H9 (cell line): ENCODE measurements around the gene HM13. TPM values are rescaled to one million over a fixed set of nuclear protein-coding genes. Genes with fewer than 3 reads are reported as not detected.
A peak's percentile ranks its signal among the peaks of the same experiment; 100 is the strongest.

Experiments
- DNase-seq: peaks from one replicate; pipeline ENCODE4 v3.0.0-alpha.2; 2017
- H2AFZ ChIP-seq: one replicate; pipeline ENCODE4 v1.6.1; 2013; ENCODE audit warnings: mild to moderate bottlenecking, low read length, control low read depth, moderate library complexity
- H2AK5ac ChIP-seq: 2 replicates; pipeline ENCODE4 v1.6.1; 2013; ENCODE audit warnings: low read length, control low read depth, mixed read lengths; ENCODE audit not compliant: insufficient read length
- H2BK120ac ChIP-seq: one replicate; pipeline ENCODE4 v1.6.1; 2013; ENCODE audit warnings: low read depth, mild to moderate bottlenecking, low read length, control low read depth, inconsistent platforms; ENCODE audit not compliant: poor library complexity, severe bottlenecking
- H2BK12ac ChIP-seq: 2 replicates; pipeline ENCODE4 v1.6.1; 2013; ENCODE audit warnings: low read length, control low read depth, mixed read lengths, low read depth; ENCODE audit not compliant: insufficient read length
- H2BK15ac ChIP-seq: 2 replicates; pipeline ENCODE4 v1.6.1; 2013; ENCODE audit warnings: low read depth, low read length, control low read depth
- H2BK20ac ChIP-seq: one replicate; pipeline ENCODE4 v1.6.1; 2013; ENCODE audit warnings: low read depth, mild to moderate bottlenecking, low read length, control low read depth, inconsistent platforms; ENCODE audit not compliant: poor library complexity, severe bottlenecking
- H2BK5ac ChIP-seq: 2 replicates; pipeline ENCODE4 v1.6.1; 2013; ENCODE audit warnings: low read length, control low read depth, mixed read lengths; ENCODE audit not compliant: insufficient read length
- H3K14ac ChIP-seq: 2 replicates; pipeline ENCODE4 v1.6.1; 2013; ENCODE audit warnings: low read length, control low read depth; ENCODE audit not compliant: insufficient read depth
- H3K18ac ChIP-seq: 2 replicates; pipeline ENCODE4 v1.6.1; 2013; ENCODE audit warnings: low read depth, mild to moderate bottlenecking, mixed read lengths, low read length, control low read depth; ENCODE audit not compliant: insufficient read length
- H3K23ac ChIP-seq: 2 replicates; pipeline ENCODE4 v1.6.1; 2013; ENCODE audit warnings: low read length, control low read depth, mixed read lengths, low read depth; ENCODE audit not compliant: insufficient read length
- H3K23me2 ChIP-seq: 2 replicates; pipeline ENCODE4 v1.6.1; 2013; ENCODE audit warnings: low read depth, mild to moderate bottlenecking, mixed read lengths, low read length, control low read depth; ENCODE audit not compliant: insufficient read length, poor library complexity, severe bottlenecking
- H3K27ac ChIP-seq: 2 replicates; pipeline ENCODE4 v1.5.1; 2013; ENCODE audit warnings: low read length, control low read depth, mixed read lengths, low read depth; ENCODE audit not compliant: insufficient read length
- H3K27me3 ChIP-seq: 2 replicates; pipeline ENCODE4 v1.6.1; 2013; ENCODE audit warnings: low read length, control low read depth, inconsistent platforms; ENCODE audit not compliant: insufficient read depth
- H3K4ac ChIP-seq: 2 replicates; pipeline ENCODE4 v1.6.1; 2013; ENCODE audit warnings: low read depth, mild to moderate bottlenecking, control low read depth, inconsistent platforms, low read length, moderate library complexity
- H3K4me1 ChIP-seq: 2 replicates; pipeline ENCODE4 v1.6.1; 2013; ENCODE audit warnings: low read length, control low read depth, inconsistent platforms; ENCODE audit not compliant: insufficient read depth
- H3K4me2 ChIP-seq: 2 replicates; pipeline ENCODE4 v1.6.1; 2013; ENCODE audit warnings: low read length, control low read depth, mixed read lengths; ENCODE audit not compliant: insufficient read length, insufficient read depth
- H3K56ac ChIP-seq: 2 replicates; pipeline ENCODE4 v1.6.1; 2013; ENCODE audit warnings: low read depth, mild to moderate bottlenecking, mixed read lengths, low read length, control low read depth; ENCODE audit not compliant: insufficient read length
- H3K79me1 ChIP-seq: 2 replicates; pipeline ENCODE4 v1.6.1; 2013; ENCODE audit warnings: low read depth, mild to moderate bottlenecking, moderate library complexity, low read length, control low read depth, inconsistent platforms; ENCODE audit not compliant: insufficient read depth, poor library complexity, severe bottlenecking
- H3K79me2 ChIP-seq: 2 replicates; pipeline ENCODE4 v1.6.1; 2013; ENCODE audit warnings: low read length, control low read depth, inconsistent platforms; ENCODE audit not compliant: insufficient read depth
- H3K9ac ChIP-seq: 2 replicates; pipeline ENCODE4 v1.6.1; 2013; ENCODE audit warnings: low read length, control low read depth, mixed read lengths; ENCODE audit not compliant: insufficient read length; ENCODE audit errors: extremely low read depth
- H3K9me3 ChIP-seq: one replicate; pipeline ENCODE4 v1.6.1; 2013; ENCODE audit warnings: low read depth, low read length, inconsistent platforms; ENCODE audit not compliant: control insufficient read depth
- H3T11ph ChIP-seq: one replicate; pipeline ENCODE4 v1.6.1; 2013; ENCODE audit warnings: mild to moderate bottlenecking, low read length, control low read depth, inconsistent platforms
- H4K20me1 ChIP-seq: one replicate; pipeline ENCODE4 v1.6.1; 2013; ENCODE audit not compliant: control insufficient read depth, insufficient read length, insufficient read depth
- H4K5ac ChIP-seq: 2 replicates; pipeline ENCODE4 v1.6.1; 2013; ENCODE audit warnings: low read depth, mild to moderate bottlenecking, mixed read lengths, low read length, control low read depth; ENCODE audit not compliant: insufficient read length
- H4K8ac ChIP-seq: replicated peaks from 2 replicates; pipeline ENCODE4 v1.6.1; 2013; ENCODE audit warnings: low read length, control low read depth, mixed read lengths, low read depth; ENCODE audit not compliant: insufficient read length
- H4K91ac ChIP-seq: 2 replicates; pipeline ENCODE4 v1.6.1; 2013; ENCODE audit warnings: low read depth, mild to moderate bottlenecking, moderate library complexity, mixed read lengths, low read length, control low read depth; ENCODE audit not compliant: insufficient read length
- H3K27ac Mint-ChIP-seq, 3 experiments: 2 replicates in 2 of 3; 3 replicates in 1 of 3; pipeline ENCODE4 v1.8.0; 2020 to 2021; ENCODE audit warnings: mixed read lengths in 3 of 3, mild to moderate bottlenecking in 1 of 3, moderate library complexity in 1 of 3
- H3K27me3 Mint-ChIP-seq: 2 replicates; pipeline ENCODE4 v1.8.0; 2021; ENCODE audit warnings: low read depth, mild to moderate bottlenecking, moderate library complexity, mixed read lengths
- H3K36me3 Mint-ChIP-seq, 3 experiments: 2 replicates in 2 of 3; 3 replicates in 1 of 3; pipeline ENCODE4 v1.8.0; 2020 to 2021; ENCODE audit warnings: low read depth in 3 of 3, mixed read lengths in 3 of 3; ENCODE audit not compliant: insufficient read depth in 1 of 3
- H3K4me1 Mint-ChIP-seq, 2 experiments: 2 replicates each; pipeline ENCODE4 v1.8.0; 2020; ENCODE audit warnings: mixed read lengths in 2 of 2
- H3K4me3 Mint-ChIP-seq, 2 experiments: 2 replicates in 1 of 2; 3 replicates in 1 of 2; pipeline ENCODE4 v1.8.0; 2020 to 2021; ENCODE audit warnings: mild to moderate bottlenecking in 2 of 2, mixed read lengths in 2 of 2, moderate library complexity in 1 of 2
- H3K9me3 Mint-ChIP-seq, 2 experiments: 2 replicates in 1 of 2; 3 replicates in 1 of 2; pipeline ENCODE4 v1.8.0; 2020; ENCODE audit warnings: mild to moderate bottlenecking in 2 of 2, mixed read lengths in 2 of 2, moderate library complexity in 1 of 2
- CTCF ChIP-seq: fragments of 200-600 bp; sonication (generic); conservative IDR thresholded peaks from 3 replicates; pipeline ENCODE4 v1.8.0; 2021; ENCODE audit warnings: antibody characterized with exemption, mild to moderate bottlenecking
- WGBS: extraction: QIAGEN DNeasy Blood & Tissue Kit; methylation state at CpG from one replicate; pipeline ENCODE4 v1.1.7; 2013; ENCODE audit warnings: missing lambda C conversion rate, low lambda C conversion rate, mixed read lengths; ENCODE audit not compliant: insufficient read length; ENCODE audit errors: extremely low coverage; 5-methylcytosine and 5-hydroxymethylcytosine counted together
- total RNA-seq: library from RNA; stranded (reverse); gene quantifications from 2 replicates; pipeline ENCODE4 v1.2.1, GENCODE V29; 2021

HM13 gene
- total RNA-seq, 1 experiment from 2014 or later: 169 TPM

GRCh38 chr20:31484001-31484400 lies 30.2 kb upstream of the HM13 start:
- Histone ChIP-seq H3K18ac (no peak overlapping the region), H2AFZ (no peak overlapping the region), H3K79me1 (no peaks in the 10 kb centered on the region), H3K9ac (no peak overlapping the region), H2BK5ac (no peak overlapping the region), H3K23me2 (no peaks in the 10 kb centered on the region), H3K4me1 (no peaks in the 10 kb centered on the region), H3K9me3 (peaks cover 70% of the 10 kb centered on the region), H2BK120ac (no peak overlapping the region), H3K14ac (no peak overlapping the region), H2AK5ac (no peak overlapping the region), H2BK12ac (no peak overlapping the region), H4K5ac (no peak overlapping the region), H3K27ac (no peak overlapping the region), H4K20me1 (no peaks in the 10 kb centered on the region), H2BK20ac (no peak overlapping the region), H3K79me2 (no peaks in the 10 kb centered on the region), H3K4ac (no peak overlapping the region), H3K4me2 (no peak overlapping the region), H4K8ac (no peak overlapping the region), H3K27me3 (0 out of 2 replicates have a peak, but pooled peaks cover 2% of the 10 kb centered on the region), H4K91ac (no peak overlapping the region), H2BK15ac (no peak overlapping the region), H3T11ph (no peak overlapping the region), H3K56ac (no peak overlapping the region), H3K23ac (no peak overlapping the region)
- Mint-ChIP-seq H3K27ac (no peak overlapping the region), H3K4me1 (no peaks in the 10 kb centered on the region), H3K4me3 (no peak overlapping the region; a peak in 1 of 5 replicates), H3K9me3 (peaks cover 77 to 94% of the 10 kb centered on the region in 2 experiments), H3K36me3 (peaks cover 11 to 48% (median 23%) of the 10 kb centered on the region in 3 experiments), H3K27me3 (peaks cover 18% of the 10 kb centered on the region)
- no peak for TF ChIP-seq CTCF
- no CpG with 5 or more reads among the region's 36 CpGs for WGBS
- DNase-seq: peak; percentile 55
